OCI-LY7 (cell line): ENCODE results near the gene FLNB. TPM values are rescaled to one million over a fixed set of nuclear protein-coding genes. Genes with fewer than 3 reads are reported as not detected.

Experiments
- BruUV-seq: library from RNA; stranded (reverse); fragments of 400-500 nt; replicated peaks from 2 replicates; lab custom pipeline; 2021; lab: Mats Ljungman, UMichigan
- CTCF ChIA-PET: fragments of 300-600 bp; sonication (Branson Sonifier 250); formaldehyde crosslinking; loops from one replicate; lab custom pipeline; 2022; ENCODE audit warnings: antibody characterized with exemption; ENCODE audit not compliant: unreplicated experiment; lab: Charles Lee
- POLR2A ChIA-PET: fragments of 300-600 bp; sonication (Branson Sonifier 250); formaldehyde crosslinking; loops from one replicate; lab custom pipeline; 2022; ENCODE audit warnings: antibody characterized with exemption; lab: Charles Lee
- DNase-seq: peaks from one replicate; pipeline ENCODE4 v3.0.0-alpha.2; 2015; ENCODE audit warnings: low spot score
- H2AFZ ChIP-seq: fragments of 200-600 bp; sonication (generic), shearing (Covaris generic); 2 replicates; pipeline ENCODE4 v1.6.1; 2014; ENCODE audit warnings: mild to moderate bottlenecking, antibody characterized with exemption, low read length, moderate library complexity
- H3K27ac ChIP-seq: fragments of 200-600 bp; sonication (generic); 2 replicates; pipeline ENCODE4 v1.5.1; 2014; ENCODE audit warnings: mixed run types, low read depth, mild to moderate bottlenecking, moderate library complexity, low read length, inconsistent platforms; ENCODE audit not compliant: poor library complexity, severe bottlenecking
- H3K36me3 ChIP-seq: fragments of 200-600 bp; sonication (generic); 2 replicates; pipeline ENCODE4 v1.6.1; 2014; ENCODE audit warnings: mild to moderate bottlenecking, antibody characterized with exemption, low read length, moderate library complexity, mixed read lengths; ENCODE audit not compliant: insufficient read depth
- H3K4me1 ChIP-seq: fragments of 200-600 bp; sonication (generic); 2 replicates; pipeline ENCODE4 v1.5.1; 2014; ENCODE audit warnings: mild to moderate bottlenecking, low read length; ENCODE audit not compliant: insufficient read depth, poor library complexity, severe bottlenecking
- H3K4me2 ChIP-seq: fragments of 200-600 bp; sonication (generic); 2 replicates; pipeline ENCODE4 v1.6.1; 2014; ENCODE audit warnings: mild to moderate bottlenecking, low read length
- H3K4me3 ChIP-seq: fragments of 200-600 bp; sonication (generic); 2 replicates; pipeline ENCODE4 v1.5.1; 2014; ENCODE audit warnings: mild to moderate bottlenecking, low read depth, low read length; ENCODE audit not compliant: poor library complexity, severe bottlenecking
- H3K79me2 ChIP-seq: fragments of 200-600 bp; sonication (generic); 2 replicates; pipeline ENCODE4 v1.6.1; 2016; ENCODE audit warnings: low read depth, mild to moderate bottlenecking, low read length, moderate library complexity, mixed read lengths; ENCODE audit not compliant: insufficient read depth
- H3K9me2 ChIP-seq: fragments of 200-600 bp; sonication (generic); 2 replicates; pipeline ENCODE4 v1.6.1; 2016; ENCODE audit warnings: mild to moderate bottlenecking, low read length, mixed read lengths; ENCODE audit not compliant: insufficient read depth
- H3K9me3 ChIP-seq: fragments of 200-600 bp; sonication (generic); 2 replicates; pipeline ENCODE4 v1.6.1; 2014; ENCODE audit warnings: mild to moderate bottlenecking, mixed run types, low read length, mixed read lengths
- H4K20me1 ChIP-seq: fragments of 200-600 bp; sonication (generic); 2 replicates; pipeline ENCODE4 v1.6.1; 2014; ENCODE audit warnings: mild to moderate bottlenecking, antibody characterized with exemption, low read length, moderate library complexity, mixed read lengths; ENCODE audit not compliant: insufficient read depth
- EZH2phosphoT487 ChIP-seq: fragments of 200-600 bp; sonication (generic); IDR thresholded peaks from 2 replicates; pipeline ENCODE4 v1.6.1; 2018; ENCODE audit warnings: low read depth, borderline replicate concordance, mild to moderate bottlenecking, mixed run types, antibody characterized with exemption, low read length, moderate library complexity, mixed read lengths
- intact Hi-C: fragments of 100-400 bp; cut with micrococcal nuclease; formaldehyde crosslinking; loops from one replicate; pipeline ENCODE4 v1.10.0; 2022; ENCODE audit not compliant: unreplicated experiment
- total RNA-seq, 2 experiments: library from RNA; depleted of rRNA in 1 of 2; stranded (reverse); fragments of >200 nt in 1 of 2; shearing (Covaris generic) in 1 of 2; gene quantifications; 2 replicates each; pipeline ENCODE4 v1.2.3, GENCODE V29; 2014 to 2022
- TF ChIP-seq, protein P1 (sequence below): fragments of 200-600 bp; sonication (generic); conservative IDR thresholded peaks from 2 replicates; pipeline ENCODE4 v1.5.1; 2014; ENCODE audit warnings: mild to moderate bottlenecking, antibody characterized with exemption, low read length, moderate library complexity, mixed read lengths

The FLNB gene
- total RNA-seq, 2 experiments from 2014 or later: 29.9 to 39.1 TPM

DNA sequence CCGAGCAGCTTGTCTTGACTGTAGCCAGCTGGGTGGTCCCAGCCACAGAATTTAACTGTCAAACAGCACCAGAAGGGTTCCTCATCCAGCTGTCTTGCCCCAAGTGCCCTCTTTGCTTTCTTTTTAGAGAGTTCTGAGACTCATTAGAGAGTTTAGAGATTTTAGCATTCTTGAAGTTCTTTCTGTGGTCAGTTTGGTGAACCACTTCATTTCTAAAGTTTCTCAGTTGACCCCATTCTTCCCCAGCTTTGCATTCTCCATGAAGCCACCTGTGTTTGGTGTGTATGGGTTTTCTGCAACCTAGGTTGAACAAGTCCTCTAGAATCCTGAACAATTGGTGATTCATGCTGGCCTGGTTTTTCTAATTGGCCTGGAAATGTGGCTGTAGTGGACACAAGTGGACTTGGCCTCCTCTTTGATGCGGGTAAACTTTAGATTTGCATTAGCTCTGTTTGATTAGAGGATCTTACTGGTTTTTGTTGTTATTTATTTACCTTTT is 33.7 kb downstream of the FLNB start:
- peaks cover 4% of the 10 kb centered on the region for H3K4me1 ChIP-seq
- H3K4me2 ChIP-seq: no peak overlapping the region
- no peak for TF ChIP-seq EZH2phosphoT487
- TF ChIP-seq, protein P1, sequence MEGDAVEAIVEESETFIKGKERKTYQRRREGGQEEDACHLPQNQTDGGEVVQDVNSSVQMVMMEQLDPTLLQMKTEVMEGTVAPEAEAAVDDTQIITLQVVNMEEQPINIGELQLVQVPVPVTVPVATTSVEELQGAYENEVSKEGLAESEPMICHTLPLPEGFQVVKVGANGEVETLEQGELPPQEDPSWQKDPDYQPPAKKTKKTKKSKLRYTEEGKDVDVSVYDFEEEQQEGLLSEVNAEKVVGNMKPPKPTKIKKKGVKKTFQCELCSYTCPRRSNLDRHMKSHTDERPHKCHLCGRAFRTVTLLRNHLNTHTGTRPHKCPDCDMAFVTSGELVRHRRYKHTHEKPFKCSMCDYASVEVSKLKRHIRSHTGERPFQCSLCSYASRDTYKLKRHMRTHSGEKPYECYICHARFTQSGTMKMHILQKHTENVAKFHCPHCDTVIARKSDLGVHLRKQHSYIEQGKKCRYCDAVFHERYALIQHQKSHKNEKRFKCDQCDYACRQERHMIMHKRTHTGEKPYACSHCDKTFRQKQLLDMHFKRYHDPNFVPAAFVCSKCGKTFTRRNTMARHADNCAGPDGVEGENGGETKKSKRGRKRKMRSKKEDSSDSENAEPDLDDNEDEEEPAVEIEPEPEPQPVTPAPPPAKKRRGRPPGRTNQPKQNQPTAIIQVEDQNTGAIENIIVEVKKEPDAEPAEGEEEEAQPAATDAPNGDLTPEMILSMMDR: no peak
- intact Hi-C loops: no loop called here
- H3K9me2 ChIP-seq: no peaks in the 10 kb centered on the region
- H2AFZ ChIP-seq: no peak overlapping the region
- H3K9me3 ChIP-seq: no peaks in the 10 kb centered on the region
- H3K4me3 ChIP-seq: no peak overlapping the region
- no peaks in the 10 kb centered on the region for H3K36me3 ChIP-seq
- no peak overlapping the region for H3K27ac ChIP-seq
- ChIA-PET POLR2A (interaction anchor here (0.6 kb wide), 2 partner anchors 149 to 233 kb away, joined by 3 read pairs; no protein-coding TSS in a partner anchor), CTCF (no interaction called here)
- no peak for DNase-seq
- H3K79me2 ChIP-seq: no peaks in the 10 kb centered on the region
- BruUV-seq: no TSS peak
- H4K20me1 ChIP-seq: no peaks in the 10 kb centered on the region

DNA sequence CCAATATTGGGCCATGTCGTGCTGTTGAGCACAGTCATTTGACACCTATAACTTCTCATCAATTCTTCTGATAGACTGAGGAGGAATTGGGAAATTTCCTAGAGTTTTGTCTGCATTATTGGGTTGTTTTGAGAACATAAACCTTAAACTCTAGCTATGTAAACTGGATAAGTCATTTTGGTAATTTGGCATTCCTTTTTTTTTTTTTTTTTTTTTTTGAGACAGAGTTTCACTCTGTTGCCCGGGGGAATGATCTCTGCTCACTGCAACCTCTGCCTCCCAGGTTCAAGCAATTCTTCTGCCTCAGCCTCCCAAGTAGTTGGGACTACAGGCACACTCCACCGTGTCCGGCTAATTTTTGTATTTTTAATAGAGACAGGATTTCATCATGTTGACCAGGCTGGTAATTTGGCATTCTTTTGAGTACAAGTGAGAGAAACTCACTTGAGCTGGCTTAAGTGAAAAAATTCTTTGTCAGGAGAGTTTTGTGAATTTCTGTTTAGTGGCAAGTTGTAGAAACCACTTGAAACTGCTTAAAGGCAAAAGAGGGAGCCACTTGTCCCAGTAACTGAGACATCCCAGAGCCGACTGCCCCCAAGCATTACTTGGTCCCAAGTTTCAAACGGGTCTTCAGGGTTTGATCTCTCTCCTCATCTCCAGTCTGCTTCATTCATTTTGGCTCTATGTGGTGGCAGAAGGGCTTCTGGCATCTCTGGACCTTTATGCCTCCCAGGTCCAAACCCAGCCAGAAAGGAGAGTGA is 34.9 kb downstream of the FLNB start:
- no peaks in the 10 kb centered on the region for H3K9me2 ChIP-seq
- H3K36me3 ChIP-seq: no peaks in the 10 kb centered on the region
- H3K4me3 ChIP-seq: no peak overlapping the region
- intact Hi-C loops: no loop called here
- ChIA-PET POLR2A (interaction anchor here (0.5 to 0.7 kb wide), 3 partner anchors 19 to 740 kb away, joined by 5 read pairs; no protein-coding TSS in a partner anchor), CTCF (no interaction called here)
- TF ChIP-seq, protein P1: no peak
- TF ChIP-seq EZH2phosphoT487: no peak
- no peaks in the 10 kb centered on the region for H3K9me3 ChIP-seq
- DNase-seq: no peak
- no peaks in the 10 kb centered on the region for H3K79me2 ChIP-seq
- H2AFZ ChIP-seq: no peak overlapping the region
- no TSS peak for BruUV-seq
- peaks cover 4% of the 10 kb centered on the region for H3K4me1 ChIP-seq
- H3K27ac ChIP-seq: no peak overlapping the region
- no peaks in the 10 kb centered on the region for H4K20me1 ChIP-seq
- H3K4me2 ChIP-seq: no peak overlapping the region

DNA sequence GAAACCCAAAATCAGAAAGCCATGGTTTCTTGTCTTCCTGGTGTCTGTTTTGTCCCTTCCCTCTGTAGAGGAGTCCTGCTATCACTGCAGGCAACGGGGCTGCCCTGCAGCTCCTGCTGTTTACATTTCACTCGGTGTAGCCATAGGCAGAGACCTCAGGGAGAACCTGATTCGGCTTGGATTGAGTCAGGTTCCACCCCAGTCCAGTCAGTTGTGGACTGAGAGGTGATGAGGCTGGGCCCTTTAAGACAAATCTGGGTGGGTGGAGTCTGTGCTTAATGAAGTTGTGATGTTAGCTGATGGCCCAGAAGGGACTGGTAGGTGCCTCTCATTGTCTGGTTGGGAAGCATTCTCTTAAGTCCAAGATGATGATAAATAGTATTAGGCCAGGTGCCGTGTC is 35.7 kb downstream of the FLNB start:
- no peaks in the 10 kb centered on the region for H3K9me3 ChIP-seq
- DNase-seq: no peak
- no peak overlapping the region for H3K4me3 ChIP-seq
- peaks cover 4% of the 10 kb centered on the region for H3K4me1 ChIP-seq
- no TSS peak for BruUV-seq
- CTCF ChIA-PET: no interaction called here
- POLR2A ChIA-PET: interaction anchor here (0.6 kb wide), 1 partner anchor 95 kb away, joined by 5 read pairs; no protein-coding TSS in a partner anchor
- intact Hi-C loops: no loop called here
- no peak overlapping the region for H3K4me2 ChIP-seq
- H4K20me1 ChIP-seq: no peaks in the 10 kb centered on the region
- H3K79me2 ChIP-seq: no peaks in the 10 kb centered on the region
- no peak overlapping the region for H3K27ac ChIP-seq
- no peaks in the 10 kb centered on the region for H3K36me3 ChIP-seq
- TF ChIP-seq EZH2phosphoT487: no peak
- TF ChIP-seq, protein P1: no peak
- no peak overlapping the region for H2AFZ ChIP-seq
- no peaks in the 10 kb centered on the region for H3K9me2 ChIP-seq
